ENCODE measurements around the gene MACC1.

Gene MACC1, protein sequence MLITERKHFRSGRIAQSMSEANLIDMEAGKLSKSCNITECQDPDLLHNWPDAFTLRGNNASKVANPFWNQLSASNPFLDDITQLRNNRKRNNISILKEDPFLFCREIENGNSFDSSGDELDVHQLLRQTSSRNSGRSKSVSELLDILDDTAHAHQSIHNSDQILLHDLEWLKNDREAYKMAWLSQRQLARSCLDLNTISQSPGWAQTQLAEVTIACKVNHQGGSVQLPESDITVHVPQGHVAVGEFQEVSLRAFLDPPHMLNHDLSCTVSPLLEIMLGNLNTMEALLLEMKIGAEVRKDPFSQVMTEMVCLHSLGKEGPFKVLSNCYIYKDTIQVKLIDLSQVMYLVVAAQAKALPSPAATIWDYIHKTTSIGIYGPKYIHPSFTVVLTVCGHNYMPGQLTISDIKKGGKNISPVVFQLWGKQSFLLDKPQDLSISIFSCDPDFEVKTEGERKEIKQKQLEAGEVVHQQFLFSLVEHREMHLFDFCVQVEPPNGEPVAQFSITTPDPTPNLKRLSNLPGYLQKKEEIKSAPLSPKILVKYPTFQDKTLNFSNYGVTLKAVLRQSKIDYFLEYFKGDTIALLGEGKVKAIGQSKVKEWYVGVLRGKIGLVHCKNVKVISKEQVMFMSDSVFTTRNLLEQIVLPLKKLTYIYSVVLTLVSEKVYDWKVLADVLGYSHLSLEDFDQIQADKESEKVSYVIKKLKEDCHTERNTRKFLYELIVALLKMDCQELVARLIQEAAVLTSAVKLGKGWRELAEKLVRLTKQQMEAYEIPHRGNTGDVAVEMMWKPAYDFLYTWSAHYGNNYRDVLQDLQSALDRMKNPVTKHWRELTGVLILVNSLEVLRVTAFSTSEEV

DNA sequence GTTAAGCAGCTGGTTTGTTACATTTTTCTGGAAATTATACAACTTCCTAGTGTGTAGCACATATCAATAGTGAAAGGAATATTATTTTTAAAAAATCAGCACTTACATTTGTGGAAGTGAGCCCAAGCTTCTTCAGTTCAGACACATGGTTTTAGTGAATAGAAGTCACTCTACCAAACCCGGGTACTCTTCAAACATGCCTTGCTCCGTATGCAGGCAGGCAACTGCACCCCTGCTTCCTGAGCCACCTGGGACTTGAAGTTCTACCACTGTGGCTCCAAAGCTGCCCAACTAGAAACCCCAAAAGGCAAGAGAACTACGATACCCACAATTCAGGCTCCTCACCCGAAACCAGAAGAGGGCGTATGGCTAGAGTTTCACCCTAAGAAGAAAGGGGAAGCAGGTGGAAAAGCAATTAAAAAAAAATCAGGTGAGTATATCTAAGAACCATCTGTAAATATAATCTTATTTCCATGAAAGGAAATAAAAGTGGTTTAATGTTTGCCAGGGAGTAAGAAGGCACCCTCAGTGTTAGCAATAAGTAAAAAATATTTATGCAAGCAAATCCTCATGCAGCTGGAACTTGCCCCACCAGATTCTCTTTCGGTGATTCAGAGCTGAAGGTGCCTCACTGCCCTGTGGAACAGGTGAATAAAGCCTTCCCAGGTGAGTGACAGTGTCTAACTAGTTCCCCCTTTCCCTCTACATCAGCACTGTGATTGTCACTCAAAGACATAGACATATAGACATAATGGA, at the start of gene MACC1:
Gene MACC1 (minus strand): TSS at position 192 of the 756 bp plus-strand sequence. CDS start 55,522 bp downstream, outside the sequence.
- DNase-seq = peak; percentile 97

DNA sequence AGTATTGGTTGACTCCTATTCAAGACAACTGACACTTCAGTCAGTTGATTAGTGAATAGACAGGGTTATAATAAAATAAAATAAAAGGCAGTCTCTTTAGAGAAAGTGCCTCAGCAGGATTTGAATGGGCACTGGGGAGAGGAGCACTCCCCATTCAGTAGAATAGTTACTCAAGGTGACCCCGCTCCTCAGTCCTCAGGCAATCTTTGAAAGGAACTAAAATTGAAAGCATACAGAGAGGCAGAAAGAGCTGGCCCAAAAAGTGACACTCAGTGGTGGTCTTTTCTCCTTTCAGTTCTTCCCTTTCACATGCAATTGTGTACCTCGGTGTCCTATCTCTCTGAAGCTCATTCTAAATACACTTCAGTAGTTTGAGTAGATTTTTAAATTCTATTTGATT, 47.4 kb upstream of the MACC1 start:
- no peak for DNase-seq

DNA sequence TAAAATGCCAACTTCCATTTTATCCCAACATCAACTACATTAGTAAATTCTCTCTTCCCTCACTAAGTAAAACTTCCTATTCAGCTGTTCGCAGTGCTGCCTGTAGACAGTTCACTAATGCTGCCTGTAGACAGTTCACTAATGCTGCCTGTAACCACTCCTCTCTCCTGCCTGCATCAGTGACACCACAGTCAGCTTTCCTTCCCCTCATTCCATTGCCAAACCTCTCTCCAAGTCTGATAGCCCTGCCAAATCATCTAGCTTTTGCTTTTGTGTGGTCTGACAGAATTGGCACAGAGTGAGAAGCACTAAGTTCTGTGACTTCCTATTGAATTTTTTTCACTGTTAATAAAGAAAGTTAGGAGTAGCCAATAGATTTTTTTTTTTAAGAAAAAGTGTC, 43.0 kb upstream of the MACC1 start:
- DNase-seq = peak; percentile 14

DNA sequence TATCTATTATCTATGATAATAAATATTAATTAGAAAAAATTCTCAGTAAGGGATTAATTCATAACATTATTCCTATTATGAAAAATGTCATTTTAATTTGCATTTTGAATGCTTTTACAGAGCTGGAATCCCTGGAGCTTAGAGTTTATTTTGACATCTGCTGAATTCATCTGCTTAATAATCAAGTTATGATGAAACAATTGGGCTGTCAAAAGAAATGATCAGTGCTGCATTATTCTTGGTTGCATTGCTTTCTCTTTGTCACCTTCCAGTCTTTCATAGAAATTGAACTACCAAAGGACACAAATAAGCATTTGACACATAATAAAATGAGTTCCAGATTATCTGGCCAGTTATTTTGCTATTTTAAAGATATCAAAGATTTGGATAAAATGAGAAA, 40.0 kb upstream of the MACC1 start:
- no peak for DNase-seq

DNA sequence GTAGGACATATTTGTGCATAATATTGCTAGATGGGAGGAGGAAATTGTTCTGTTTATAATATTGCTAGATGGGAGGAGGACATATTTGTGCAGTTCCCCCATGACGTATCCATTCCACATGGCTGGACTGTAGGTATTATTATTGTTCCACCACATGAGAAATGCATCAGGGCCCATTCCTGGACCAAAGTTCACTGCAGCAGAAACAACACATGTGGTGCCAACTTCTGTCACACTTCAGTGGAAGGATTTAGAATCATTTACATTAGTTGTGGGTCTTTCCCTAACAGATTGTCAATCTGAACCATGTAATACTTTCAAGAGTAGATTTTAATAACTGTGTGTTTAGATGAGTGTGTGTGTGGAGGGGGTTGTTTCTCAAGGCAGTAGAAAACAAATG, 32.7 kb upstream of the MACC1 start:
- no peak for DNase-seq

DNA sequence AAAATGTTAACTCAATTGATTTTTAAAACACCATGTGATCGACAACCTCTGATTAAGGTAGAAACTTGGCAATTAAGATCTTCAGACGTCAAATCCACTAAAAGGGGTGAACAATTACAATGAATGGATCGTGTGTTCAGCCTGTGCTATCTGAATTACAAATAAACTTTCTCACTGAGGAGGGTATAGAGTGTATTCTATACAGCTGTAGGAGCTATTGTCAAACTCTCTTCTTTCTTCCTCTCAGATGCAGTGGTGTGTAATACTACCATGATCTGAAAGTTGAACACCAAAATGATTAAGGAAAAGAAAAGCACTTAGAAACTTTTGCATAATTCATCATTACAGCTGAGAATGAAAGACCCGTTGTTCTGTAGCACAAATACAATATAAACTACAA, 32.2 kb upstream of the MACC1 start:
- no peak for DNase-seq

DNA sequence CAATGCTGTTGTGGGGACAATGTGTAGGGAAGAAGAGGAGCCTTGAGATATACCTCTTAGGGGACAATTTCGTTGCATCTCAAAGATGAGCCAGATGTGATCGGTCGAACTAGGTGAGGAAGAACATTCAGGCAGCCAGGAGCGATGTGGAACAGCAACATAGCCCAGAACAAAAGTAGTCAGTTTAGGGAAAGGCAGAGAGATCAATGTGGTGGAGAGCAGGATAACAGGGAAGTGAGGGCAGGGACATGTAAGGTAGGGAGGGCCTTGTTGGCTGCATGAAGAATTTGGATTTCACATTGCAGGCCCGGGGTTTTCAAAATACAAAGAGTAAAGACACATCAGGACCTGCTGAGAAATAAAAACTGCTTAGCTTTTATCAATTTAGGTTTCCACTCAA, 29.1 kb upstream of the MACC1 start:
- DNase-seq = no peak

DNA sequence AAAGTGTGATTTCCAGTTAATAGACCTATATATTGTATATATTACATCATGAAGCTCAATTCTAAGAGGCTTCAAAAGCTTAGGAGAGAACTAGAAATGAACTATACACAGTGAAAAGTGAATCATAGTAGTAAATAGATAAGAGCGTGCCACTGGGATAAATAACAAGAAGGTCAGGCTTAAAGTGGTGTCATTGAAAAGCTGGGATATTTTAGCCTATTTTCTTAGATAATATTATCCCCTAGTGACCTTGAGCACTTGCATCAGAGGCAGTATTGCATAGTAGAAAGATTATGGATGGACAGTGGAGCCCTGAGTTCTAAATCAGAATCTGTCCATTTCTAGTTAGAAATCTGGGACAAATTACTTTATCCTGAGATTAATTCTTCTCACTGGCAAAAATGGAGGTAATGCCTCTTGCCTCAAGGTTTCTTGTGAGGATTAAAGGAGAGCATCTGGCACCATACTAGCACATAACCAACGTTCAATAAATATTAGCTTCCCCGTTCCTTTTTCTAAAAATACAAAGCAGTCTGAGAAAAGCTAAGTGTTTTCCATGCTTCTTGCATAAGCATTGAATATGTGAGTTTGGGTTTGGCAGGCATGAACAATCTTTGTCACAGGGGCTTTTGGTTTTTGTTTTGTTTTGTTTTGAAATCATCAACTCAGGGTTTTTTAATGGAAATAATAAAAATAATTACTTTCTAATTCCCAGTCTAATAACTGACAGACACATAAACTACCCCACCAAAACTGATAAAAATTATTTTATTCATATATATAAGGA, 27.3 kb upstream of the MACC1 start:
- DNase-seq = no peak

DNA sequence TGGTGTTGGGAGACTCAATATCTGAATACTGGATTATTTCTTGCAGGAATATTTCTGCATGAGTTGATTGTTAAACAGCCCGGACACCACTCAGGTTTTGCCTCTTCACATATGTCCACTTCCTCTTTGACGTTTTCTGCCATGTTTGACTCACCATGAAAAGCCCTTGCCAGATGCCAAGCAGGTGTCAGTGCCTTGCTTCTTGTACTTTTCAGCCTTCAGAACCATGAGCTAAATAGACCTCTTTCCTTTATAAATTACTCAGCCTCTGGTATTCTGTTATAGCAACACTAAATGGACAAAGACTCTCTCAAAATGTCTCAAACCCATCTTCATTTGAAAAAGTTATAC, 24.7 kb upstream of the MACC1 start:
- no peak for DNase-seq

DNA sequence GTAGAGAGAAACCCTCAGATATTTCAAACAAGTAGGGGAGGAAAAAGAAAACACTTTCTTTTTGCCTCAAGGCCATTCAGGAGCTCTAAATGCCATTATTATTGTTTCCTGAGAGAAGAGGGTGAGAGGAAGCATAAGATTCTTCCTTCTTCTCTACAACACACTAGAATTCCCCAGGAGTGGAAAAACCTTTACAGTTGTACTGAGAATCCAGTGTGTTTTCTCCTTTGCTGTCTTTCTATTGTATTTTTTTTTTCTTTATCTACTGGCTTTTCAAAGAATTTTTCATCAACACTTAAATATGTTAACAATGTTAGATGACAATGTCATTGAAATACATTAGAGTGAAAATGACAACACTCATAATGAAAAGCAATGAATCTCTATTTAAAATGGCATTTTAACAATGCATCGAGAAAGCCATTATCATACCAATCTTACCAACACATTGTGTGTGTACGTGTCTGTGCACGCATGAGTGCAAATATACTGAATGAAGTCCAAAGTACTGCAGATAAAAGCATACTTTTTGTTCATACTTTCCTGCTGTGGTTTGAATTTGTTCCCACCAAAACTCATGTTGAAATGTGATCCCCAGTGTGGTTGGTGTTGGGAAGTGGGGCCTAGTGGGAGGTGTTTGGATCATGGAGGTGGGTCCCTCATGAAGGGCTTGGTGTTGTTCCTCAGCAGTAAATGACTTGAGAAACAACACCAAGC, 24.2 kb upstream of the MACC1 start:
- DNase-seq = no peak

DNA sequence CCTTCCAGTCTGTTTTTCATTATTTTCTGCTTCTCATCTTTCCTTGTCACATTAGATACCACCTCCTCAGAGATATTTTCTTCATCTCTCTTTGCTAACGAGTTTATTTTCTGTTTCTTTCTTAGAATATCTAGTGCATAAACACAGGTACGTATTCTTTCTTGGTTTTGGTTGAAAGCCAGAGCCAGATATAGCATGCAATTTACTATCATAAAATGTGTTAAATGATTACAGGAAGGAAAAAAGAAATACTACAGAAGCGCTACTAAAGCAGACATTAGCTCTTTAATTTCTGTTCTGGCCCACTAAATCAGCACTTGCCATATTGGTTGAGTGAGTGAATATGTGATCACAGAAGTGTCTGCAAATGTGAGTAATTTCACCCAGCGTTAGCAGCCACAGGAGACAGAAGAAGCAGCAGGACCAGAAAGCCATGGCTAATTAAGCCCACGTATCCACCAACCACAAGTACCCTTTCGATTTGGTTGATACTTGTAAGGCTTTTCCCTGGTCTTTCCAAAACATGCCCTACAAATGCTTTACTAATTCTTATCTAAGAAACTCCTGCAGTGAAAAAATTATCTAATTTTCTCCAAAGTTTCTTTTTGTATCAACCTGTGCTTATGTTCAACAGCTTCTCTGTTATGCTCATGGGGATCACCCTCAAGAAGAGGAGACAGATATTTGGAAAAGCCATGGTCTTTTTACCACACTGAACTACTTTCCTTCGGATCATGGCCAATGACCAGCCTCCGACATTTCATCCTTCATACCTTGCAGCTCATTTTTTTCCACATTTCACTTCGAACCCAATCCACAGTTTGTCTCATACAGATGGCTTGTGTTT, 23.1 kb upstream of the MACC1 start:
- DNase-seq = no peak

DNA sequence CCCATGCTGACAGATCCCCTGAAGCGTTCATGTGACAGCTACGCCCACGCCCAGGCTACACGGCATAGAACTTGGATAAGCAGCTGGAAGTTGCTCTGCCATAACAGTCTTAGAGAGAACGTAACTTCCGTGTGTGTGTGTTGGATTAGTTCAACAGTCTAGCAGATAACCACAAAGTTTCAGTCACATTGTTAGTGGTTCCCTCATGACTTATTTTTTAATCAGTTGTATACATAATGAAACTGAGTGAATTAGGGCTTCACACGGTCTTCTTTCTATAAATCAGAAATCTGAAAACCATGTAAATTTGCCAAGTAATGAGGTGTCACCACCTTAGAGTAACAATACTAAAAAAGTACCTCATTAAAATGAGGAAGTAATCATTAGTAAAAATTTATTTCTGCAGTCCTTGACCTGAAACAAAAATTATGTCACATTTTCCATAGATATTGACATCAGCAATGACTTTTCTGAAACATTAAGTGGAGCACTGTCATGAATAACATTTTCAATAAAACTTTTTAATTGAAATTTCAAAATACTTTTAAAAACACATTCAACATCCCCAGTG, 21.7 kb upstream of the MACC1 start:
- DNase-seq = no peak

DNA sequence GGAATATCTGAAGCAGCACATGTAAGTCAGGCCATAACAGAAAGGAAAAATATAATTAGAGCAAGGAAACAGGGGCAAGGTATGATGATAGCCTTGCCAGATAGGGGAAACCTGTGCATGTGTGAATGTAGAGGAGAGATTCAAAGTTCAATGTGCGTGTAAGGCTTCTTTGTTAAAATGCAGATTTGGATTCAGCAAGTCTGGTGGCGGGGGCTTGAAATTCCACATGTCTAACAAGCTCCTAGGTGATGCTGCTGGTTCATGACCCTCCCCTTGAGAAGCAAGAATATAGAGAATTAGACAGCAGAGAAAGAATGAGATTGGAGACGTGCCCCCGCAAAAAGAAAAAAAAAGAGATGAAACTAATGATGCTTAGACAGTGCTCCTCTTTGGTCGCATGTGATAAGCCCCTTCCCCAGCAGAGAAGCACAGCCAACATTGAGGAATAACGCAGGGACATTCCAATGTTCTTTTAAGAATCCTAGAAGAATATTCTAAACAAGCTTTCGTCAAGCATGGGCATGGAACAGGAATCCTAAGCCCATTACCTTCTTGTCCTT, 21.1 kb upstream of the MACC1 start:
- no peak for DNase-seq

DNA sequence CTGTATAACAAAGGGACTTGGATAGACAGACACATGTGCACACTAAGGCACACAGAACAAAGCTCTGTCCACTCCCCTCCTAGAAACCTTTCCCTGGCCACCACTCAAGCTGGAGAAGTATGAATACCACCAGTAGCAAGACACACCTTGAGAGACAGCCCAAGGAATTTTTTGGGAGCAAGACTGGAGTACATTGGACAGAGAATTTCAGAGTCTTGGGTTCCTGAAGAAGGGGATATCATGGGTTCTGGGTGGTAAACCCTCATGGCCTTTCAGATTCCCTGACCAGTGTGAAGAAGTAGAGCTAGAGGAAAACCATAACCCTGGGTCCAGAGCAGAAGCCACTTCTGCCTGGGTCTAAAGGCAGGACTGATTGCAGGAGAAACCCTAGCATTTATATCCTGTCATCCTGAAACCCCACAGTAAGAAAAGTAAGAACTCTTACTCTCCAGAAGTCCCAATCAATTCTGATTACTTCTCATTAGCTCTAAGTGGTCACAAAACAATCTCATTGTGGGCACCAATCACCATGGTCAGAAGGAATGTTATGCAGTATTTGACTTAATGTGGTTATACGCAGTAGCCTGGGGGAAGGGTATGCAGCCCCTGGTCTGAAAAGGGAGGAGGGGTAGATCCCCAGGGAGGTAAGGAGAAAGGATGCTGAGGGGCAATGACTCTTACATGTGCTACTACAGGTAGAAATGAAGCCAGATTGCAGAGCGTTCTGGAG, 20.4 kb upstream of the MACC1 start:
- no peak for DNase-seq

DNA sequence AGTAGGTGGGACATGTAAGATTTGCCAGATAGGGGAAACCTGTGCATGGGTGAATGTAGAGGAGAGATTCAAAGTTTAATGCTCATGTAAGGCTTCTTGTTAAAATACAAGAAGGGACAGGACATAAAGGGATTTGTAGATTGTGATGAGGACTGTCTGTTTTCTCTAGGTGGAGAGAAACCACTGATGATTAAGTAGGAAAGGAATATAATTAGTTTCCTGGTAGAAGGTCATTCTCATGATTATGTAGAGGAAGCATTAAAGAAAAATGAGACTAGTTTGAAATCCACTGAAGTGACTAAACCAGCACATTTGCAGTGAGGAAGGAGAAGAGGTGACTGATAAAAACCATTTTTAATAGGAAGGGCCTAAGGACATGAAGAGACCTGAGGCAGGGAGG, 19.6 kb upstream of the MACC1 start:
- DNase-seq = no peak

DNA sequence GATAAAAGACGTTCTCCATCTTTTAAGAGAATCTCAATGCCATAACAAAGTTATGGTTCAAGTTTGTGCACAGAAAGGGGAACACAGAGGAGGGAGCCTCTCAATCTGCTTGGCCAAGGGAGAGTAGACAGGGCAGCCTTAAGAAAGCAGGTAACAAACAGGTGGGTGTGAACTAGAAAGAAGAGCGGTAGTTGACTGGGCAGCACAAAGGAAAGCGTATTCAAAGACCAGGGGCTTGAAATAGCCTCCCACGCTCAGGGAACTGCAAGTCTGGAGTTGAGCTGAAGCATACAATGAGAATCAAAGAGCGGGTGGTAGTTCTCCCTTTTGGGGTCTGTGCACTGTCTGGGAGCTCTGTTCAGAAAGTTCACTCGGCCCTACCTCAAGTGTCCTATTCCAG, 18.9 kb upstream of the MACC1 start:
- DNase-seq = no peak

DNA sequence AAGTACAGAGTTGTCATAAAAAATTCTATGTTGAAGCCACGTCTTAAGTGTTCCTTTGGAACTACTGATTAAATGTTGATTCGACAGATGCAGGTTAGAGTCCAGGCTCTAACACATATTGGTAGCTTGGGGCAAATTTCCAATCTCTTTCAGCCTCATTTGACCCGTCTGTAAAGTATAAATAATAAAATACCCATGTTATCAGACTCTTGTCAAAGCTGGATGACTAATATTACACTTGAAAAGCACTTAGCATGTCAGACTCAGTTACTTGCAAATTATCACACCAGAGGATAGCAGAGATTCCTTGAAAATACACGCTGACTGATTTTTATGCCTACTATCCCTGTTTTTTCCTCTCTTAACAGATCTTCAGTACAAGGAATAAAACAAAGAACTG, 18.1 kb upstream of the MACC1 start:
- DNase-seq = no peak

DNA sequence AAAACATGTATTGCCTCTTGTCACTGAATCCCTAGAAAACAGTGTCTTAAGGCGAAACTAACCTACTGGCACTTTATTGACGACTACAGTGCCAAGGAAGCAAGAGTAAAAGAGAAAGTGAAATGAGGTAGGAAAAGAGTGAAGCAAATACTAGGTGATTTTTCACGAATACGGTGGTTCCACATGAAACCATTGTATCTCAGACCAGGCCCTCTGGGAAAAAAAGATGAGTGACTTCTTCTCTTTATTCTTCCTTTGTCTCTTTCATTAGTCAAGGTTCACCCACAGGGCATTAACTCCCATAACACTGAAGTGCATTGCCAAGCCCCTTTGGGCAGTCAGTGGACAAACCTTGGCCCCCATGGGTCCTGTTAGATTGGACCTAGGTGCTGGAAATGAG, 16.2 kb upstream of the MACC1 start:
- DNase-seq = no peak

DNA sequence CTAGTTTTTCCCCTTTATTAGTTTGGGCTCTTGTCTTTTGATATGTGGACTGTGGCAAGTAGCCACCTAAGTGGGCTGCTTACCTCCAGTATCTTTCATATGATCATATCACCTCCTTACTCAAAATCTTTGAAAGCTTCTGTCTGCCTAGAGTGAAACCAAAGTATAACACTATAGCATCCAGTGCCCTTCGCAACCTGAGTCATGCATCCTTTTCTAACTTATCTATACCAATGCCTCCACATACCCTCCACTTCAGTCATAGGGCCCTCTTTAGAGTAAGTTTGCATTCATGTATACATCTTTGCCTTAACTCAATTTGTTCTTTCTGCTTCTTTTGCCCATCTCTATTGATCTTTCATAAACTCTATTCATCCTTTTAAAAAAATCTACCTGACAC, 15.7 kb upstream of the MACC1 start:
- DNase-seq = no peak

Data from NCI-H2029 treated with DMSO at 0.1 percent for 48 hours (cell line).